GM23248 (cell line): ENCODE data around the gene STMND1. TPM values are rescaled to one million over a fixed set of nuclear protein-coding genes. Genes with fewer than 3 reads are reported as not detected.
"Not testable (repeated sequence)": the region's sequence is repeated elsewhere in the genome, so short reads cannot be mapped to it uniquely, and the experiment has no call there.

Experiments
- DNase-seq: peaks from one replicate; pipeline ENCODE4 v3.0.0-alpha.2; 2015
- H2AFZ ChIP-seq: fragments of 200-600 bp; sonication (generic); 2 replicates; pipeline ENCODE4 v1.6.1; 2016; ENCODE audit warnings: antibody characterized with exemption
- H3F3A ChIP-seq: fragments of 200-600 bp; sonication (generic); 2 replicates; pipeline ENCODE4 v1.6.1; 2016; ENCODE audit warnings: mild to moderate bottlenecking, antibody characterized with exemption, mixed run types; ENCODE audit not compliant: insufficient read depth
- H3K27ac ChIP-seq: fragments of 200-600 bp; sonication (generic); 2 replicates; pipeline ENCODE4 v1.5.1; 2016; ENCODE audit warnings: mild to moderate bottlenecking
- H3K27me3 ChIP-seq: fragments of 200-600 bp; sonication (generic); replicated peaks from 2 replicates; pipeline ENCODE4 v1.6.1; 2016; ENCODE audit warnings: mild to moderate bottlenecking; ENCODE audit not compliant: insufficient read depth
- H3K36me3 ChIP-seq: fragments of 200-600 bp; sonication (generic); 2 replicates; pipeline ENCODE4 v1.6.1; 2016; ENCODE audit warnings: low read depth, mild to moderate bottlenecking
- H3K4me1 ChIP-seq: fragments of 200-600 bp; sonication (generic); 2 replicates; pipeline ENCODE4 v1.6.1; 2016; ENCODE audit warnings: mild to moderate bottlenecking; ENCODE audit not compliant: insufficient read depth
- H3K4me2 ChIP-seq: fragments of 200-600 bp; sonication (generic); one replicate; pipeline ENCODE4 v1.6.1; 2016; ENCODE audit warnings: mild to moderate bottlenecking; ENCODE audit not compliant: unreplicated experiment
- H3K4me3 ChIP-seq: fragments of 200-600 bp; sonication (generic); 2 replicates; pipeline ENCODE4 v1.5.1; 2016; ENCODE audit warnings: mild to moderate bottlenecking
- H3K79me2 ChIP-seq: fragments of 200-600 bp; sonication (generic); 2 replicates; pipeline ENCODE4 v1.6.1; 2016; ENCODE audit warnings: mild to moderate bottlenecking; ENCODE audit not compliant: insufficient read depth
- H3K9ac ChIP-seq: fragments of 200-600 bp; sonication (generic); 2 replicates; pipeline ENCODE4 v1.6.1; 2016; ENCODE audit warnings: mild to moderate bottlenecking
- H3K9me2 ChIP-seq: fragments of 200-600 bp; sonication (generic); 2 replicates; pipeline ENCODE4 v1.6.1; 2016; ENCODE audit warnings: mixed run types, mild to moderate bottlenecking, moderate library complexity; ENCODE audit not compliant: insufficient read depth
- H3K9me3 ChIP-seq: fragments of 200-600 bp; sonication (generic); one replicate; pipeline ENCODE4 v1.6.1; 2017; ENCODE audit warnings: low read depth
- H4K20me1 ChIP-seq: fragments of 200-600 bp; sonication (generic); 2 replicates; pipeline ENCODE4 v1.6.0; 2016; ENCODE audit not compliant: insufficient read depth
- EZH2 ChIP-seq: fragments of 200-600 bp; sonication (generic); IDR thresholded peaks from 2 replicates; pipeline ENCODE4 v1.6.1; 2018; ENCODE audit warnings: antibody characterized with exemption, mild to moderate bottlenecking; ENCODE audit not compliant: insufficient read depth, poor library complexity, severe bottlenecking
- EZH2phosphoT487 ChIP-seq: fragments of 200-600 bp; sonication (generic); IDR thresholded peaks from 2 replicates; pipeline ENCODE4 v1.6.1; 2018; ENCODE audit warnings: antibody characterized with exemption, moderate library complexity, mild to moderate bottlenecking, low read depth; ENCODE audit not compliant: insufficient read depth
- WGBS, 2 experiments: methylation state at CpG; one replicate each; pipeline ENCODE4 v1.1.6; 2015 to 2017; ENCODE audit warnings: low lambda C conversion rate in 2 of 2, low coverage in 1 of 2; ENCODE audit errors: missing lambda C conversion rate in 2 of 2; 5-methylcytosine and 5-hydroxymethylcytosine counted together
- in situ Hi-C: fragments of 300-500 bp; cut with MboI; formaldehyde crosslinking; loops from 2 replicates; pipeline ENCODE4 v1.15.0; 2020
- polyA plus RNA-seq: library from polyadenylated mRNA; unstranded; fragments of >200 nt; fragmentation: Nextera tagmentation; extraction: Ambion mirVana; gene quantifications from 2 replicates; pipeline ENCODE4 v1.2.1, GENCODE V29; 2016
- total RNA-seq: library from RNA; depleted of rRNA; stranded (reverse); fragments of >200 nt; shearing (Covaris generic); gene quantifications from 2 replicates; pipeline ENCODE4 v1.2.3, GENCODE V29; 2014

STMND1 gene
- total and polyA plus RNA-seq, 2 experiments from 2014 or later = not detected

GRCh38 chr6:17066610-17067009, 35.2 kb upstream of the STMND1 start:
- 57 to 73% methylated on average over 6 of the region's 6 CpGs for WGBS, 2 experiments
- no peak overlapping the region for H2AFZ ChIP-seq
- no peaks in the 10 kb centered on the region for H3K9me3 ChIP-seq
- H3K36me3 ChIP-seq = no peaks in the 10 kb centered on the region
- H3K9me2 ChIP-seq = 0 out of 2 replicates have a peak, but pooled peaks cover 3% of the 10 kb centered on the region
- H3K4me1 ChIP-seq = 0 out of 2 replicates have a peak, but pooled peaks cover 6% of the 10 kb centered on the region
- H3K4me3 ChIP-seq = no peak overlapping the region
- no peaks in the 10 kb centered on the region for H3K79me2 ChIP-seq
- no peak overlapping the region for H3K27ac ChIP-seq
- H3K27me3 ChIP-seq = no peaks in the 10 kb centered on the region
- no peak for DNase-seq
- H3K4me2 ChIP-seq = no peak overlapping the region
- H4K20me1 ChIP-seq = no peaks in the 10 kb centered on the region
- no peaks in the 10 kb centered on the region for H3F3A ChIP-seq
- in situ Hi-C loops = no loop called here
- H3K9ac ChIP-seq = no peak overlapping the region
- TF ChIP-seq EZH2 = no peak
- no peak for TF ChIP-seq EZH2phosphoT487

DNA sequence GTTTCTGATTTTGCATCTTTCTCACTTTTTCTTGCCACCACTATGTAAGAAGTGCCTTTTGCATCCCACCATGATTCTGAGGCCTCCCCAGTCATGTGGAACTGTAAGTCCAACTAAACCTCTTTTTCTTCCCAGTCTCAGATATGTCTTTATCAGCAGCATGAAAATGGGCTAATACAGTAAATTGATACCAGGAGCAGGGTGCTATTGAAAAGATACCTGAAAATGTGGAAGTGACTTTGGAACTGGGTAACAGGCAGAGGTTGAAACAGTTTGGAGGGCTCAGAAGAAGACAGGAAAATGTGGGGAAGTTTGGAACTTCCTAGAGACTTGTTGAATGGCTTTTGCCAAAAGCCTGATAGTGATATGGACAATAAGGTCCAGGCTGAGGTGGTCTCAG, 32.9 kb upstream of the STMND1 start:
- H3K9me3 ChIP-seq, H3K27me3 ChIP-seq, H3K9me2 ChIP-seq, H3K36me3 ChIP-seq, H3K79me2 ChIP-seq, H3K27ac ChIP-seq, H3K4me3 ChIP-seq, DNase-seq, in situ Hi-C loops, H2AFZ ChIP-seq, H3F3A ChIP-seq, H3K4me2 ChIP-seq, H4K20me1 ChIP-seq, H3K9ac ChIP-seq, H3K4me1 ChIP-seq: not testable (repeated sequence)

GRCh38 chr6:17070400-17070799, 31.4 kb upstream of the STMND1 start:
- H3K9me2 ChIP-seq, H2AFZ ChIP-seq, H3K27ac ChIP-seq, H3K4me2 ChIP-seq, H3K27me3 ChIP-seq, H3K4me1 ChIP-seq, H4K20me1 ChIP-seq, H3K9me3 ChIP-seq, H3K79me2 ChIP-seq, DNase-seq, H3K36me3 ChIP-seq, H3K4me3 ChIP-seq, H3K9ac ChIP-seq, H3F3A ChIP-seq, in situ Hi-C loops: not testable (repeated sequence)
- WGBS, 2 experiments = 30 to 32% methylated on average over 2 of the region's 2 CpGs

- WGBS, 2 experiments = 31 to 33% methylated on average over 2 of the region's 2 CpGs
- H3K36me3 ChIP-seq, DNase-seq, H3K4me2 ChIP-seq, in situ Hi-C loops, H3K79me2 ChIP-seq, H3K9ac ChIP-seq, H3K27me3 ChIP-seq, H3K27ac ChIP-seq, H4K20me1 ChIP-seq, H2AFZ ChIP-seq, H3K9me3 ChIP-seq, H3K4me3 ChIP-seq, H3K9me2 ChIP-seq, H3F3A ChIP-seq, H3K4me1 ChIP-seq: not testable (repeated sequence)
These were observed 28.3 kb upstream of the STMND1 start for GRCh38 chr6:17073596-17073995.

DNA sequence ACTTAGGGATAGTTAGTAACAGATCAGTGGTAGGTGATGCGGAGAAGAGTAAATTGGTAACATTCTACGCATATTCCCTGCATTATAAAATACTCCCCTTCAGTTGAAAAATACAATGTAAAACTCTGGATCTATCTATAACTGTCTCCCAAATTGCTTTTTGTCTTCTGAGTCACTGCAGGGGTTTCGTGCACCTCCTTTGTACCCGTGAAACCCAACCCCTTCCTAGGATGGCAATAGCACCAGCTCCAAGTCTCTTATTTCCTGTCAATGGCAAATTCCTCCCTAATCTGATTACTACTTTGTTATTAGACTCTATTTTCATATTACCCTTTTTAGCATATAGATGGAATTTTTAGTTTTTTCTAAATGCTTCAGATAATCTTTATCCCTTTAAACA, 20.6 kb upstream of the STMND1 start:
- H3K4me1 ChIP-seq = peaks cover 6% of the 10 kb centered on the region
- no peaks in the 10 kb centered on the region for H3K79me2 ChIP-seq
- no peaks in the 10 kb centered on the region for H3K36me3 ChIP-seq
- H3K27ac ChIP-seq = no peak overlapping the region
- in situ Hi-C loops = loop anchor here (25.0 kb wide), 2 partner anchors 569 to 744 kb away; no protein-coding TSS in a partner anchor
- no peaks in the 10 kb centered on the region for H3K9me2 ChIP-seq
- no peaks in the 10 kb centered on the region for H3K27me3 ChIP-seq
- no peak overlapping the region for H3K4me2 ChIP-seq
- no peaks in the 10 kb centered on the region for H3F3A ChIP-seq
- H3K4me3 ChIP-seq = no peak overlapping the region
- 78 to 82% methylated on average over 4 of the region's 4 CpGs for WGBS, 2 experiments
- TF ChIP-seq EZH2phosphoT487 = no peak
- no peak for TF ChIP-seq EZH2
- no peak overlapping the region for H3K9ac ChIP-seq
- H3K9me3 ChIP-seq = no peaks in the 10 kb centered on the region
- no peaks in the 10 kb centered on the region for H4K20me1 ChIP-seq
- DNase-seq = no peak
- no peak overlapping the region for H2AFZ ChIP-seq
